HG02973 (cell line): ENCODE results near the gene PPID.
"Not testable (repeated sequence)": the region's sequence is repeated elsewhere in the genome, so short reads cannot be mapped to it uniquely, and the experiment has no call there.

Experiments
- ATAC-seq: cut with Tn5 transposase; IDR thresholded peaks from one replicate; pipeline ENCODE4 v1.9.1; 2021; ENCODE audit warnings: moderate library complexity; ENCODE audit not compliant: unreplicated experiment

The PPID gene

GRCh38 chr4:158722917-158723793 is at the start of gene PPID:
Gene PPID, minus strand, starts transcription at chr4:158723396. Its CDS starts 108 bp downstream, at chr4:158723288.
- peak; percentile 96 for ATAC-seq

DNA sequence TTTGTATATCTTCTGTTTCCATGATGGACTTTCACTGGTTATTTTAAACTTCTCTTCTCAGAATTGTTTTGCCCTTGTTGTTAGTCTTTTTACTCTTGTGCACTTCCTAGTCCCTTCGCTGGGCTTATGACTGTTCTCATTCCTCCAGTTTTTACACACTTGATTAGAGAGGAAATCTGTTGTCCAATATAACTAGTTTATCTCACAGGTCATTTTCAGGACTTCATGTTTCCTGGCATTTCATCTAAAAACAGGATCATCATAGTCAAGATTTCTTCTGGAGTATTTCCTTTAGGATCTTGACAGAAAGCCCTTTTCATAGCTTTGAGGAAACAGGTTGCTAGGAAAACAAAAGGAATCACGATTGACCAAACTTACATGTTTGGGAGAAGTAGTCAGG is 48.6 kb upstream of the PPID start:
- ATAC-seq, result no peak

DNA sequence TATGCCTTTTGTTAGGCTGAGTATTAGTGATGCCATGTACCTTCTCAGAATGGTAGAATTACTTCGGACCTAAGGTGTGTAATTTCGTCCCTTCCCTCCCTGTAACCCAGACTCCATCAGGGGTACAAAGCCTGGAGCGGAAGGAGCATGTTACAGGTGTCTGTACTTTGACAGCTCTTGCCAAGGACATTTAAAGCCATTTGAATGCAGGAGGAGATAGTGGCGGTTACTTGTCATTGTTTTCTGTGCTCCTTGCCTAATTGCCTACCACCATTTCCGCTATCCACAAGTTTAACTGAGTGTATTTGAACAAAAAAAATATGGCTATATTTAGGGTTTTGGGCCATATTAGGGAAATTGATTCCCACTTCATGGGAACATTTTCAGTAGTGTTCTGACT is 47.5 kb upstream of the PPID start:
- no peak for ATAC-seq

- peak; percentile 34 for ATAC-seq
Observed at GRCh38 chr4:158769175-158769921, 46.2 kb upstream of the PPID start.

GRCh38 chr4:158768555-158769174 is 45.5 kb upstream of the PPID start, which contains the start of gene FNIP2:
Gene FNIP2, plus strand, starts transcription at chr4:158769026. Its CDS starts 187 bp downstream, at chr4:158769213.
- peak; percentile 80 for ATAC-seq

GRCh38 chr4:158767451-158767850 is 44.3 kb upstream of the PPID start:
- no peak for ATAC-seq

DNA sequence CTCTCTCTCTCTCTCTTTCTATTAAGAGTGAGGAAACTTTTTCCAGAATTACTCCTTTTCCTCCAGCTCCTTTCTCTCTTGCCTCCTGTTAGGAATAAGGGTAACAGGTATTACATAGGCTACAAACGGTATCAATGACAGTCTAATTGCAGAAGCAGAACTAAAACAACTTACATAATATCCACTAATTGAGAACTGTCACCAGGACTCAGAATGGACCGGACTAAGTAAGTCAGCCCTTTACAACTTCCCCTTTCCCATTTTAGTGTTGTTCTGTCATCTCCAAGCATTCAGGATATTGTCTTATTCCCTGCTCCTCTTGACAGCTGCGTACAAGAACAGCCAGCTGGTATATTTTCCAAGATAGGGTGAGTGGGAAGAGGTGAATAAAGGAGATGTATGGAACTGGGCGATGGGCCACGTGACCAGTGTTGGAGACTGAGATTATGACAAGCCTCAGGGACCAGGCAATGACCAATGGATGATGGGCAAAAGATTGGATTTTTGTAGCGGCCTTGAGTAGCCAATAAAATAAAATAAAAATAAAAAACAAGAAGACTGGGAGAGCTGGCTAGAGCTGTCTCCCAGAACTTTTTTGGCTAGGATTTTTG is 43.3 kb upstream of the PPID start:
- ATAC-seq, result no peak

DNA sequence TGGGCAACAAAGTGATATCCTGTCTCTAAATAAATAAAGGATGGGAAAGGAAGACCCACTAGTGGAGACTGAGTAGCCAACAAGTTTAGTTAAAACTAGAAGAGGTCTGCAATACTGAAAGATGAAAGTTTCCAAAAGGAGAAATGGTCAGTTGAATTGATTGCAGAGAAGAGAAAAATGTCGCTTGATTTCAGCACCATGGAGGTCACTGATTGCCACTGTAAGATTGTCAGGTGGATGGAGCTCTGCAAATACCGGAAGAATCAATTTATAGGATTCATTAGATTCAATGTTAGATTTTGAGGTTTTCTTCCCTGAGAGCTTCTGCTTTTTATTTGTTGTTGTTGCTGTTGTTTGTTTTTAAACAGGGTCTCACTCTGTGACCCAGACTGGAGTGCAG is 40.3 kb upstream of the PPID start:
- ATAC-seq, result no peak

DNA sequence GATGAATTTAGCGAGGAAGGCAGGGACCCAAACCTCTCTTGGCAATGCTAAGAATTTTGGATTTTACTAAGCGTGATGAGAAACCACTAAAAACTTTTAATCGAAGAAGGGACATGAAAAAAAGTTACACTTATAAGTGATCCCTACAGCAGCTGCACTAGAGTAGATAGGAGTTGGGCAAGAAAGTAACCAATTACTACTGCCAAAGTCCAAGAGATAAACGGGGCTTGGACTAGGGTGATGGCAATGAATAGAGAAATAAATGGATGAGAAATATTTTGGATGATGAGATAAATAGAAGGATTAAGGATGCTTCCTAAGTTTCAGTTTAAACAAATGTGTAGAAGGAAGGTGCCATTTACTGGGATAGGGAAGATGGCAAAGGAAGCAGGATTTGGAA is 39.4 kb upstream of the PPID start:
- no peak for ATAC-seq

DNA sequence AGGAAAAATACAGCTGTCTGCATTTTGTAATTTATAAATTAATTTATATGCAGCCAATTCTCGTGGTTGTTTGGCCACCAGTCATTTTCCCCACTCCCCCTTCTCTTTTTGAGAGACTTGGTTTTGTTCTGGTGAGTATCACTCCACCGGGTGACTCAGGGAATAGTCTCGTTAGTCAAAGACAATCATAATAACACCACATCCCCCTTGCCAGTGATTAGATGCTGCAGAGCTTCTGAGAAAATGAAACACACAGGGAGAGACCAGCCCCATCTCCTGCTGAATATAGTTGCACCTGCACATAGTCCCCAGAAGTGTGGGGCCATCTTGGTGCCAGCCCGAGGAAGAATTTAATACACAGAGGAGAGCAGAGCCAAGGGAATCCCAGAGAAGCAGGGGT is 37.7 kb upstream of the PPID start:
- no peak for ATAC-seq

DNA sequence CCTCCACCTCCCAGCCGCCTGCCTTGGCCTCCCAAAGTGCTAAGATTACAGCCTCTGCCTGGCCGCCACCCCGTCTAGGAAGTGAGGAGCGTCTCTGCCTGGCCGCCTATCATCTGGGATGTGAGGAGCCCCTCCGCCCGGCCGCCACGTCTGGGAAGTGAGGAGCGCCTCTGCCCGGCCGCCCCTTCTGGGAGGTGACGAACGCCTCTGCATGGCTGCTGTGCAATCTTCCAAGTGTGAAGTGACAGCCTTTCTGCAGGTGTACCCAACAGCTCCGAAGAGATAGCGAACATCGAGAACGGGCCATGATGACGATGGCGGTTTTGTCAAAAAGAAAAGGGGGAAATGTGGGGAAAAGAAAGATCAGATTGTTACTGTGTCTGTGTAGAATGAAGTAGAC is 36.3 kb upstream of the PPID start:
- not testable (repeated sequence) for ATAC-seq

GRCh38 chr4:158758703-158759102 is 35.5 kb upstream of the PPID start:
- no peak for ATAC-seq

DNA sequence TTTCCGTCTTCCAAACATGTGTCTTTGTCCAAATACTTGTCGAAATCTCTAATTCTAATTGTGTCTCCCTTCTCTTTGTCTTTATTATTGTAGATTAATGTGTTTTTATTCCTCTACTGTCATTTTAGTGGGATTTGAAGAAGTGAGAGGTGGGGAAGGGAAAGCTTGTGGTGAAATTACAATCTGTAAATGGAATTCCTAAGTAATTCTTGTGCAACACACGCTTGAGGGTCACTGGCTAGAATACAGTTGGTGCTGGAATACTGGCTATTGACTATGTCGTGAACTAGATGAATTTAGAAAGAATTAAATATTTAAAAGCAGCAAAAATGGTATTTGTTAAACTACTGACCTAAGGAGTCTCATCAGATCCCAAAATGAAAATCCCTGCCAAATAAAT is 34.9 kb upstream of the PPID start:
- ATAC-seq, result no peak

- ATAC-seq, result no peak
Observed at GRCh38 chr4:158756588-158756987, 33.4 kb upstream of the PPID start.

DNA sequence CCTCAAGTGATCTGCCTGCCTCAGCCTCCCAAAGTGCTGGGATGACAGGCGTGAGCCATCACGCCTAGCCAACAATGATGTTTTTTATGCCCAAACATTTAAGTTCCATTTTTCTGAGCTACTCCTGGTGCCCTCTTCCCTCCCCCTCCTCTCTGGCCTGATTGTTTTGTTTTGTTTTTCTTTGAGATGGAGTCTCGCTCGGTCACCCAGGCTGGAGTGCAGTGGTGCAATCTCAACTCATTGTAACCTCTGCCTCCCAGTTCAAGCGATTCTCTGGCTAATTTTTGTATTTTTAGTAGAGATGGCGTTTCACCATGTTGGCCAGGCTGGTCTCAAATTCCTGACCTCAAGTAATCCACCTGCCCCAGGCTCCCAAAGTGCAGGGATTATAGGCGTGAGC is 32.6 kb upstream of the PPID start:
- ATAC-seq, result not testable (repeated sequence)

GRCh38 chr4:158754385-158755180 is 31.4 kb upstream of the PPID start:
- ATAC-seq, result no peak

DNA sequence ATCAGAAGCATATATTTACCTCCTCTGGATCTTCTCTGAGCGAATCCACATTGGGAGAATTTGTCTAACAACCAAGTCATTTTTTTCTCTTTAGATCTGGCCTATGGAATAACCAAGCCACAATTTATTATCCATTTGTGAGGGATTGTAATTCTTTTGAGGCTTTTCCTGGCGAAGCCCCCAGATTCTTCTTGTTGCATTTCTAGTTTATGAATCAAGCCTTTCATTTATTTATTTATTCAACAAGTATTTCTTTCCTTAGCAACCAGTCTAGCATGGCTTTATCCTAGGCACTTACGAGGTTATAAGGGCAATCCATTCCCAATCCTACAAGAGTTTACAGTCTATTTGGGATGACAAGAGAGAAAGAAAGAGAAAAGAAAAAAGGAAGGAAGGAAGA is 27.2 kb upstream of the PPID start:
- ATAC-seq, result no peak

- not testable (repeated sequence) for ATAC-seq
Observed at GRCh38 chr4:158746537-158746936, 23.3 kb upstream of the PPID start.

GRCh38 chr4:158741326-158742021 is 18.3 kb upstream of the PPID start:
- no peak for ATAC-seq

DNA sequence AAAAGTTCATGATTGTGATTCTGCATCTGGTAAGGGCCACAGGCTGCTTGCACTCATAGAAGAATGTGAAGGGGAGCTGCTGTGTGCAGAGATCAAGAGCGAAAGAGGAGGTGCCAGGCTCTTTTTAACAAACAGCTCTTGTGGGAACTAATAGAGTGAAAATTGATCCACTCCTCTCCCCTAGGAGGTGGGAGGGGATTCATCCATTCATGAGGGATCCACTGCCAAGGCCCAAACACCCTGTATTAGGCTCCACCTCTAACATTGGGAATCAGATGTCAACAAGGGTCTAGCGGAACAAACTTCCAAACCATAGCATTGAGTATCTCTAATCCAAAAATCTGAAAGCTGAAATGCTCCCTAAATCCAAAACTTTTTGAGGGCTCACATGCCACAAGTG is 16.4 kb upstream of the PPID start:
- ATAC-seq, result no peak
